Activated CD8-positive, alpha-beta memory T cell treated with anti-CD3 and anti-CD28 coated beads for 24 hours (primary cell): Measurements from ENCODE around the gene ANXA11.
"Not testable (repeated sequence)": the region's sequence is repeated elsewhere in the genome, so short reads cannot be mapped to it uniquely, and the experiment has no call there.

Source experiments
- DNase-seq: peaks from one replicate; pipeline ENCODE4 v3.0.0-alpha.2; 2020

ANXA11 gene

DNA sequence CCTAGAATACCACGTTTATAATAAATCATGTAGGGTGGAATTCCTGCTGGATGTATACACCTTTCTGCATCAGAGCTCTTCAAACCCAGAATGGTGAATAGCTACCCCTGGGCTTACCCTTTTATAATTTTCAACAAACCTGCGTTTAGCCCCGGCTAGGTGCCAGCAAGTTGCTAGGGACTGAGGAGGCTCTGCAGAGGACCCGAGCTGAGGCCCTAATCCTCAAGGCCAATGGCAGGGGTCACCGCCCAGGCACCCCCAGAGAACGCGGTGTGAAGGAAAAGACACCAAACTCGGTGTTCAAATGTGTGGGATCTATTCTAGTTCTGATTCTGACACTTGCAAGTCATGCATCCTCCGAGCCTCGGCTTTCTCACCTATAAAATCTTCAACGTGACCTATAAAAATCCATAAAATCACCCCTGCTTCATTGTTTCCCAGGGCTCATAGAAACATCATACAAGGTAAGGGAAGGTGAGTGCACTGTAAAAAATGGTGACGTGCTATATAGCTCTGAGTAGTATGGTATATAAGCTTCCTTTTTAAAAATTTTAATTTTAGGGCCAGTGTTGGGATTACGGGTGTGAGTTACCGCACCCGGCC is 2.5 kb upstream of the ANXA11 start:
- no peak for DNase-seq

DNA sequence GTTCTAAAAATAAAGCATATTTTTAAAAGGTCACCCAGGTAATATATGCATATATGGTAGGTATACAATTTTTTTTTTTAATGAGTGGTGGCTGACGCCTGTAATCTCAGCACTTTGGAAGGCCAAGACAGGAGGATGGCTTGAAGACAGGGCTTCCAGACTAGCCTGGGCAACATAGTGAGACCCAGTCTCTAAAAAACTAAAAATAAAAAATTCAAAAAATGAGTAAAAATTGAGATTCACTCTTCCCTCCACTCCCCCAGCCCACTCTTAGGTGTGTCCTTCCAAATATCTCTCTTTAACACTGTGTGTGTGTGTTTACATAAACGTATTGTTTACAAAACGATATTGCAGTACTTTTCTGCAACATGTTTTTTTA is 929 bp upstream of the ANXA11 start:
- no peak for DNase-seq

DNA sequence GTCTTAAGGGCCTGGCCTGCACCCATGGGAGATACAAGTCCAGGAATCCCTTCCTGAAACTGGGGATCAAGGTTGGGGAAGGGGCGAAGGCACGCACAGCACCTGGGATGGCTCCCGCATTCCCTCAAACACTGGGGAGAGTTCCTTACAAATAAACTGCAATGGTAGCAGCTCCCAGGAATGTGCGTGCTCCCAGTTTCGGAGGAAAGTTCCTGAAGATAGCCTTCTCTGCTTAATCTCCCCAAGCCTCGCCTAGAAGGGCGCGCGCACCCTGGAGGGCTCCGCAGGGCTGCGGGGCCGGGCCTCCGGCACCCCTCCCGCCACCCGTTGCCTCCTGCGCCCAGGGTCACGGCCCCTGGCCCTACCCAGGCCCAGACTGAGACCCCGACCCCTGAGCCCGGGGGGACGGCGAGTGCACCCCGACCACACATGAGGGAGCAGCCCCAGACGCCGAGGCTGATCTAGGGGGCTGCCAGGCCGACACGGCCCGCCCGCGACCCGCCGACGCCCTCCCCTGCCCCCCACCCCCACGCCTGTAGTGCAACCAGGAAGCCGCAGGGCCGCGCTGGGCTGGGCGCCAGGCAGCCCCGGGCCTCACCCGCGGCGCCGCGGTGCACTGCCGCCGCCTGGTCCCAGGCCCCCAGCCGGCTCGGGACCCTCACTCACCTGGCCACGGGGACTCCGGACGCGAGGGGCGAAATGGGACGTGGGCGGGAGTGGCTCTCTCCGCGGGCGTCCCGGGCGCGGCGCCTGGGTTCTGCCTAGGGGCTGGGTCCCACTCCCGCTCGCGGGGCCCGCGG is 460 bp downstream of the ANXA11 start:
- DNase-seq, result no peak

DNA sequence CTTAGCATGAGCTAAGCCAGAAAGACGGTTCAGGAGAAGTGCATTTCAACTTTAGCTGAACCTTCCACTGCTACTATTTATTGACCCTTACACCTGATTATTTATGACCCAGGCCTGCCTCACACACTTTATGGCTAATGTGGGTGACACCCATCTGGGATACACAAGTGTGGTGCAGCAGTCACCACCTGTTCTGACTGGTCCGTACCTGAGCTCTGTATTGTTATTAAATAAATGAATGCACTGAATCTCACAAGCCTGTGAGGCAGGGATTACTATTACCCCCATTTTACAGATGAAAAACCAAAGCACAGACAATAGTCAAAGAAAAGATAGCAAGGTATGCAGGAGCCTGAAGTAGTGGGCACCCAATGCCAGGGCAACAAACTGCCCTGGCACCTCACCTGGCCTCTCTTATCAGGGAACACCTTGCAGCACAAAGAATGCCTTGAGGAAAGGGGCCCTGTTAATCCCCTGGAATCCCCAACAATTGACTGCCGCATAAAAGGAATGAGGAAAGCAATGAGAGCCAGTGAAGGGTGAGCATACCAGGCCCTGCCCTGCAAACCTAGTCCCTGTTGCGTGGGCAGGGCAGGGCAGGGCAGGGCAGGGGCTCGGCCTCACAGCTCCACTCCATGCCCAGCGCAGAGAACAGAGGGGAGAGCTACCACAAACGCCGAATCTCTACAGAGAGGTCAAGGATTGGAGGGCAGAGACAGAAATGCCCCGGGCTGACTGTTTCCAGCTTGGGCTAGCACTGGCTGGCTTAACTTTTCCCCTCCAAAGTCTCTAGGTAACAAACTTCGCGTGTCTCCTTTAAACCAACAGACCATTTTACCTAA is 1.3 kb downstream of the ANXA11 start:
- peak; percentile 68 for DNase-seq

DNA sequence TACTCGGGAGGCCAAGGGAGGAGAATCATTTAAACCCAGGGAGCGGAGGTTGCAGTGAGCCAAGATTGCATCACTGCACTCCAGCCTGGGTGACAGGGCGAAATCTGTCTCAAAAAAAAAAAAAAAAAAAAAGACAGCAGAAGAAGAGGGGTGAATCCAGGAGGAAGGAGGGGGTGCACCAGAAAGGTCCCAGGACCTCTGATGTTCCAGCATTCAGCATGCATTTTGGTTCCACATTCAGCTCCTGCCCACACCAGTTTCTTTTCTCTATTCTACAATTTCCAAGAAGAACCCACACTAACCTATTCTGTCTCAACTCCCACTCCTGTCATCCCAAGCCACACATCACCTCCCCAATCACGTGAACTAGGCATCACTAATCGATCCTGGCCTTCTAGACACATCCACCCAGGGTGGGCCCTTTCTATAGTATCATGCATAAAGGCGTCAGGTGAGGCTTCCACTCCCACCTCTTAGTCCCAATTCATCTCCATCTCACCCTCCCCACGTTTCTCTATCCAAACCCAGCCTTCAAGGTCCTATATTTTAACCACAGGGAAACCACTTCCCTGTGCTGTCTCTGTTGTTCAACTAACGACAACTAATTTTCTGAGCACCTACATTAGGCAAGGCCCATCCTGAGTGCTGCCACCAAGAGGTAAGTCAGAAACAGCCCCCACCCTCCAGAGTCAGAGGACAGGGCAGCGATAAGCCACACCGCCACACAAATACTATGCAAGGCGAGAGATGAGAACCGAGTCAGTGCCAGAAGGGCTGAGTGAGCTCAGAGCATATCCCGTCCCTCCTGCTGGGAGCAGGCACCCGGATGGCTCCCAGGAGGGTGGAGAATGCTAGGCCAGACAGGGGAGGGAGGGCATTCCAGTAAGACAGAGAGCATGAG is 2.2 kb downstream of the ANXA11 start:
- DNase-seq, result peak; percentile 83

DNA sequence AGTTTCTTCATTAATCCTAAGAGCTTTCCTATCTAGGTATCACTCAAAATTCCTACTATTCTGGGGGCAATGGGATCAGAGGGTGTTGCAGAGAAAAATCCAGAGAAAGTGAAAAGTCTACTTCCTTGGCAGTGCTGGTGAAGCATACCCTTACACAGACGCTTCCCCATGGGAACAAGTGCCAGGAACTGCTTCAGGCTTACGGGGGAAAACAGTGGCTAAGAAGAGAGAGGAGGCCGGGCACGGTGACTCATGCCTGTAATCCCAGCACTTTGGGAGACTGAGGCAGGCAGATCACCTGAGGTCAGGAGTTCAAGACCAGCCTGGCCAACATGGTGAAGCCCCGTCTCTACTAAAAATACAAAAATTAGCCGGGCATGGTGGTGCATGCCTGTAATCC is 2.8 kb downstream of the ANXA11 start:
- DNase-seq, result not testable (repeated sequence)

DNA sequence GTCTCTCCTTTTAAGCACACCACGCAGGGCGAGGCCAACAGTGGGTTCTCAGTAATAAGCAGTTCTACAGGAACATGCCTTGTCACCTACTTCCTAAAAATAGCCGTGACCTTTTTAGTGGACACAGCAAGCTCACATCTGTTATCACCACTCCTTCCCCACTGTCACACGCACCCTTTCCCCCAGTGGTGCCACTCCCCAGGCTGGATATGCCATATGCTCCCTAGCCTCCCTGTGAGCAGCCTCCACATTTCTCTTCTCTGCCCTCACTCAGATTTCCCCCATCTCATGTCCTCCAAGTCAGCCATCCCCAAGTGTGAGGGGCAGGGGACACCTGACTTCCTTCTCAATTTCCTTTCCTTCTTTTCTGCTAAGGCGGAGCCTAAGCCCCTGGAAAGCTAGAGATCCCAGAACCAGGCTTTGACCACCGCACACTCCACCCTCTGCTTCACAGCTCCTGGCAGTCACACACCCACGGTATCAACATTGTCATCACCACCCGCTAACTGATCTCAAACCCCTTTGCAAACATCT is 3.7 kb downstream of the ANXA11 start:
- no peak for DNase-seq

DNA sequence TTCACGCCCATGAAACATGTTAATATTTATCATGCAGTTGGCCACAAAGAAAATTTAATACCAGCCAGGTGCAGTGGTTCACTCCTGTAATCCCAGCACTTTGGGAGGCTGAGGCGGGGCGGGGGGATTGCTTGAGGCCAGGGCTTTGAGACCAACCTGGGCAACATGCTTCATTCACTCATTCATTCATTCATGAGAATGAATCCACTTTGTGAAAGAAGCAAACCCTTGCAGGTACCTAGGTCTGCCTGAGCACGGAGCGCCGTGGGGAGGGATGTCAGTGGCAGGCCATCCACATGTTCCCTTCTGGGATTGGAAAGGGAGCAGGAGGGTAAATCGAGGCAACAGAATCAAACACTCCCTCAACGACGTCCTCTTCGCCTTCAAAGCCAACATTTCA is 4.7 kb downstream of the ANXA11 start:
- no peak for DNase-seq

DNA sequence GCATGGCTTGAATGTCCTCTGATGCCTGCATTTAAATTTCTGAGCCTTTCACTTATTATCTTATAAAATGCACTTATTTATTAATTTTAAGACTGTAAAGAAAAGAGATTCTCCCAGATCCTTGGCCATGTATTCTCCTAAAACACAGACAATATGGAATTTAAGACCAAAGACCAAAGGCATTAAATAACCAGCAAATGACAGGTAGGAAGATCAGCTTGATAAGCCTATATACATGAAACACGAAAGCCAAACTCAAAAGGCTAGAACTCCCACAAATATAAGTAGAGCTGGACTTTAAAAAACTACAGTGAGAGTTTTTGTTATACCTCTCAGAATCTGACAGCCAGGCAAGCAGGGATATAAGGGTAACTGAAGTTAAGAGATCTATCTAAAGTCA is 5.1 kb downstream of the ANXA11 start:
- no peak for DNase-seq

DNA sequence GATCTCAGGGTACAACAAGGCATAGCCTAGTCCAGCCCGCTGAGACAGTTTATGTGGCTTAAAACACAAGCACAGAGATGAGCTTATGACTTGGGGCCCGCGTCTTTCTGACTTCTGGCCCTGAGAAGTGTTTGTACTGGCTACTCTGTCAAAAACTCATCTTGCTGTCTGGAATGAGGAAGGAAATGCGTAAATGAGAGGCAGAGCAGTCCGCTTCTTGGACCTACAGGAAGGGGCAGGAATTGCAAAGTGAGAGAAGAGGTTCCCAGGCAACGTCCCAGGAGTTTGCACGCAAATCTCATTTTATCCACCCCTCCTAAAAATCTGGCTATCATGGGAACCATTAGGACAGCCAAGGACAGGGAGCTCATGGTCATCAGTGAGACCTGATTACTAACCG is 5.5 kb downstream of the ANXA11 start:
- no peak for DNase-seq

DNA sequence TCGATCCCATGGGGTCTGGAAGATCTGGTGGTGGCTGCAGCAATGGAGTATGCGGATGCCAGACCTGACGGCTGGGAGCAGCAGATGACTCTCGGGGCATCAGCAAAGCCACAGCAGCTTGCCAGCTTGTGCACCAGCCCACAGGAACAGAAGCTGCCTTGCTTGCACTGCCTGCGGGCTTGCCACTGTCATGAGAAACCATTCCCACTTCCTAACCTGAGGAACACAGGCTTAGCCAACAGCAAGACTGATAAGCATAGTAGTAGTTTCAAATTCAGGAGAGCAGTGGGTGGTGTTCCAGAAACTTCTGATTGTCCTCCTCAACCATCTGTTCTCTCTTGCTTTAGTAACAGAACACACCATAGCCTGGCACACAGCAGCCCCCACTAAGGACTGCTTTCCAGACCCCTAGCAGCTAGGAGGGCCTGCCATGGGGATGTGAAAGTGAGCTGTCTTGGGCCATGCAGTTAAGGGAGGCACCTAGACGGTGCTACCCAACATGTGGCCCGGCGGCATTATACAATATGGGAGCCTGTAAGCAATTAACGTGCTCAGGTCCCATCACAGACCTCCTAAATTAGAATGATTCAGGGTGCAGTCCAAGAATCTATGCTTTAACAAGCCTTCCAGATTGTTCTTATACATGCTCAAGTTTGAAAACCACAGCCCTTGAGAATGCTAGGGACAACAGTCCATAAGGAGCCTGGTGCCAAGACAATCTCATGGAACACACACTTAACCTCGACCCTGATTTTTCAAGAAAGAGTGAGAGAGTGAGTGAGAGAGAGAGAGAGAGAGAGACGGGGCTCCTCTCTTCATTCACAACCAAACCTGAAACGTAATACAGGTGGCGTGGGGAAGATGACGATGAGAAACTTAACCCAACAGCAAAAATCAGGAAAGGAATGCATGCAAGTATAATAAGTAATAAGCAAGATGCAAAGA is 7.1 kb downstream of the ANXA11 start:
- DNase-seq, result no peak

DNA sequence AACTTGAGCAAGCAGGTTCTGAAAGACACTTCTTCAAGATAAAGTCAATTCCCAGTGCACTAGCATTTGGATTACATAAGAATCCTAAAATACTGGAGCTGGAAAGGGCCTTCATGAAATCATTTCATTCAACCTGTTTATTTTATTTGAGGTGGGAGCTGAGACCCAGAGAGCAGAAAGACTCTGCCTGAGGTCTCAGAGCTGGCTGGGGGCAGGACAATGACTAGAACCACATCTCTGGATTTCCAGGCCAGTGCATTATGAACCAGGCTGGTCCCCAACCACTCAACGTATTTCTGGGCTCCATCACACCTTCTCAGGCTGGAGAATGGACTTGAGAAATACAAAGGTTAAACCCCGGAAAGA is 8.4 kb downstream of the ANXA11 start:
- DNase-seq, result no peak

DNA sequence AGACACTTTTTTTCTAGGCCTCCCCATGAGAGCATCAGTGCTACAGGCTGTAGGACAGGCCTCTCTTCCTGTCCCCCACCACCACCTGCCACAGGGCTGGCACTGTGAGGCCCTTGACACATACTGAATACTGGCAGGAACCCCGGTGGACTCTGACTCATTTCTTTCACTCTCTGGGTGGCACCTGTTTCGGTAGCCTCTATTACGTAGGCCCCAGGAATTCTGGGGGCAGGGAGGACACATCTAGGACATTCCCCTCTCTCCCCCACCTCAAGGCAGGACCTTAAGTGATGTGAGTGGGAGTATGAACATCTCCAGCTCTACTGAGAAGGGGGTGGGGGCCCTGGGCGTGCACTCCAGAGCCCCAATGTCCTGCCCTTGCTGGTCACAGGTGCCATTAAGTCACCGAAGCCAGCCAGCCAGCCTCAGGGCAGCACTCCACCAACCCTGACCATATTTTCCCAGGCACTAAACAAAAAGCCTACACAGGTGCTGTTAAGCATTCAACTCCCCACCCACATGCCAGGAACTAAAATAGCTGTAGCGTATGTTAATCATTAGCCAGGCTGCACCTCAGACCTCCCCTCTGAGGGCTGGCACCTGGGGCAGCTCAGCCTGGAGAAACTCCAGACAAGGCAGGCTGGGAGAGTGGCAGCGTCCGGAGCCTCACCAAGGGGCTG is 8.9 kb downstream of the ANXA11 start:
- peak; percentile 85 for DNase-seq

DNA sequence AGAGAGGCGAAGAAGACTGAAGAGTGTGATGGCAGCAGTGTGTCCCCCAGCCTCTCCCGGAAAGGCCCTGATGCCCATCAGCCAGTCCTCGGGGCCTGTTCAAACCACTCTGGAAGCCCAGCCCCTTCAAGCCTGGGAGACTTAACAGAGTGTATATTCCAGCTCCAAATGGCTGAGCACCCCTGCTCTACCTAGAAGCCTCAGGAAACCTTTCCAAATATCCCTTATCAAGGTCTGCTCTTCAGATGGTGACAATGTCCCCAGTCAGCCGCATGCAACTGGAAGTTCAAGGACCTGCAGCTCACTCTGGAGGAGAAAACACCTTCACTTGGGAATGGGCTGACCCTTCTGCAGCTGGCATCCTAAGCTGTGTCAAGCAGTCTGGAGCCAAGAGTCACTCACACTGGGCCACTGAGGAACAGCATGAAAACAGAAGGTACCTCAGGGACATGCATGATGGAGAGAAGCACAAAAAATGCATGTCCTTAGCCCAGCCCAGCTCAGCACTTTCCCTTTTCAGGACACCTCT is 10.2 kb downstream of the ANXA11 start:
- DNase-seq, result no peak

DNA sequence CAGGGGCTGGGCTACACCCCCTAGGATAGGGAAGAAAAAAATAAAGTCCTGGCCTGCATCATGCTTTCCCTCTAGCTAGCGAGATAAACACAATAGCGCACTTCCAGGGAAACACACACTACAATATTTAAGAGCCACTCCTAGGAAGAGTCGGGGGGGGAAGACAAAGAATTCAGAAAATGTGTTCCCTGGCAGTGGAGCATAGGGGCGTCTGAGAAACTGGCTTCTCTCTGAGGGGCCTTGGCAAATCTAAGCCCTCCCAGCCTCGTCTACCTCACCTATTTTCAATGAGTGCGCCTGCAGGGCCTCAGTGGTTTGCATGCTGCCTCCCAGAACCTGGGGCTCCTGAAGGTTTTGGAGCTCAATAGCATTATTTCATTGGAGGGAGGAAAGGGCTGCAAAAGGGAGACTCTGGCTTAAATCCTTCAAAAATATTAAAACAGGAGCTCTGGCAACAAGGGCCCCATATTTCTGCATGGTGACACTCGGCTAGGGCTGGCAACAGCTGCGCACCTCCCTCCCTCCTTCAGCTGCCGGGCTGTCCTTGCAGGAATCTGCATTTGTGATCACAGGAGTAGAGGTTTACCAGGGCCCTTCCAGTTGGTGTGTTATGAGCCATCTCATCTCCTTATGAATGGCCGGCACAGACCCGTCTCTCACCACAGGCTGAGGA is 10.8 kb downstream of the ANXA11 start:
- no peak for DNase-seq

DNA sequence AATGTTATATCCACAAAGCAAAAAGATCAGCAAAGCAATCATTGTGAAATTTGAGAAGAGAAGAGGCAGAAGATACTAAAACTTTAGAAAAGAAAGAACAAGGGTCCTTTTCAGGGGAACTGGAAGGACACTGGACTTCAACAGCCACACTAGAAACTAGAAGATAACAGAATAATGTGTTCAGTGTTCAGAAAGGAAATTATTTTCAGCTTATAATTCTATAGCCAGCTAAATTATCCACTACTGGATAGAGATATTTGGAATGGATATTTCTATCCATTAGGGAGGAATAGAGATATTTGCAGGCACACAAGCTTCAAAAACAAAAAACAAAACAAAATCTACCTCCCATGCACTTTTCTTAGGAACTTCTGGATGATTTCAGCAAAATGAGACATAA is 12.8 kb downstream of the ANXA11 start:
- DNase-seq, result no peak

DNA sequence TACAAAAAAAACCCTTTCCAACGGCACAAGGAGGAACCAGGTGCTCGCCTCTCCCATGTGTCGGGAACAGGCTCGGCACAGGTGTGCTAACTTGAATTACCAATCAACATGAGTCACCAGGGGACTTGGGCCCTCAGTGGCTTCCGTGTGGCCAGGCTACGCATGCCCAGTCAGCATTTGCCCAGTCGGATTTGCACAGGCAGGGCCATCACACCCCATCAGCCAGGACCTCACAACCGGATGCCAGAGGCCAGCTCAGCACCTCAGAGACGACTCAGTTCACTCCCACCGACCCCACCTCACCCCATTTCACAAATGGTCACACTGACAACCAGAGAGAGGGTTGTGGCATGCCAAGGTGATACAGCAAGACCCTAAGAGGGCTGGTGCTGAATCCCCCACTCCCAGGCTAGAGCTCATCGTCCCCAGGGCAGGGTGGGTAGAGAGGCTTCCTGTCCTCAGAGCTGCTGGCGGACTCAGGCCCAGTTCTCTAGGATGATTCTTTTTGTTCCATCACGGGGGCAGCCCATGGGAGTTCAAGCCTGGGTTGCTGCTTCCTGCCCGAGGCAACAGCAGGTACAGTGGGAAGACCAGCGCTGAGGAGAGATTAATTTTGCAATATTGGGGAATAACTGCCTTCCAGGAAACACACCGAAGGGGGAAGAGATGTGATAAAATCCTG is 13.6 kb downstream of the ANXA11 start:
- DNase-seq, result no peak

DNA sequence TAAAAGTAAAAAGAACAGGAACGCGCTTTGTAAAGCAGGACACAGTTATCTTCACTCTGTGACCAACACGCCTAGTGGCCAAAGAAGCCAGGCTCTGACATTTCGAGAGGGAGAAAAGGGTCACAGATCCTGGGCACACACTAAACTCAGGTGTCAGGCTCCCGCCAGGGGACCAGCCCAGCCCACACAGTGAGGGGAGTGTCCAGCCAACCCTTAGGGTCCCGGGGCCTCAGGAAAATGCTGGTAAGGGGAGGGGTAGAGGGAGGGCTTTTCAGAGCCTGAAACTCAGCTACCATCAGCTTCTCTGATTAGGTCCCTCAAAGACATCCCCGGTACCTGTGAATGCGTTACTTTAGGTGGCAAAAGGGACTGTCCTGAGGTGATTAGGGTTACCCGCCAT is 16.6 kb downstream of the ANXA11 start:
- DNase-seq, result no peak
